Naive thymus-derived CD4-positive, alpha-beta T cell (primary cell): ENCODE data around the gene IBTK. TPM values are rescaled to one million over a fixed set of nuclear protein-coding genes. Genes with fewer than 3 reads are reported as not detected.
"Not testable (repeated sequence)": the region's sequence is repeated elsewhere in the genome, so short reads cannot be mapped to it uniquely, and the experiment has no call there.

Experiments
- ATAC-seq: fragments of 150-1000 bp; cut with Tn5 transposase; 2 replicates; pipeline ENCODE4 v1.10.0; 2021; ENCODE audit warnings: mild to moderate bottlenecking, moderate library complexity
- CTCF ChIA-PET: fragments of 350-600 bp; sonication (Branson Sonifier 250); formaldehyde crosslinking; loops from one replicate; lab custom pipeline; 2021; ENCODE audit warnings: antibody characterized with exemption; lab: Charles Lee
- POLR2A ChIA-PET: fragments of 350-600 bp; sonication (Branson Sonifier 250); formaldehyde crosslinking; loops from one replicate; lab custom pipeline; 2021; ENCODE audit warnings: antibody characterized with exemption, inconsistent platforms; lab: Charles Lee
- DNase-seq, 9 donors: peaks; one replicate each; pipeline versions ENCODE4 v3.0.0 to v3.0.0-alpha.2; 2020 to 2022; ENCODE audit warnings: mixed read lengths in 1 of 9
- H3K27ac ChIP-seq: one replicate; pipeline ENCODE4 v1.7.0; 2013; ENCODE audit warnings: mild to moderate bottlenecking, low read depth, low read length, moderate library complexity
- H3K27me3 ChIP-seq, 2 donors: one replicate each; pipeline ENCODE4 v1.7.0; 2013; ENCODE audit warnings: low read length in 2 of 2, mild to moderate bottlenecking in 2 of 2, moderate library complexity in 2 of 2; ENCODE audit not compliant: control insufficient read depth in 2 of 2, insufficient read depth in 2 of 2
- H3K36me3 ChIP-seq, 3 experiments: 1 replicate in 2 of 3; 2 replicates in 1 of 3; pipeline ENCODE4 v1.7.0; 2013; ENCODE audit warnings: low read length in 3 of 3, mild to moderate bottlenecking in 3 of 3, moderate library complexity in 1 of 3; ENCODE audit not compliant: insufficient read depth in 3 of 3, control insufficient read depth in 2 of 3
- H3K4me1 ChIP-seq, 2 donors: one replicate each; pipeline ENCODE4 v1.7.0; 2013; ENCODE audit warnings: low read length in 2 of 2, mild to moderate bottlenecking in 2 of 2, moderate library complexity in 1 of 2; ENCODE audit not compliant: control insufficient read depth in 2 of 2, insufficient read depth in 2 of 2
- H3K4me3 ChIP-seq: 2 replicates; pipeline ENCODE4 v1.7.0; 2013; ENCODE audit warnings: mild to moderate bottlenecking, low read length
- H3K9me3 ChIP-seq, 3 experiments: 1 replicate in 2 of 3; 2 replicates in 1 of 3; pipeline ENCODE4 v1.7.0; 2013; ENCODE audit warnings: low read length in 3 of 3; ENCODE audit not compliant: control insufficient read depth in 2 of 3
- H3K27ac Mint-ChIP-seq, 9 donors: one replicate each; pipeline ENCODE4 v1.8.0; 2020 to 2022; ENCODE audit warnings: mixed read lengths in 9 of 9, mild to moderate bottlenecking in 8 of 9, moderate library complexity in 5 of 9, inconsistent platforms in 2 of 9
- H3K27me3 Mint-ChIP-seq, 5 donors: one replicate each; pipeline ENCODE4 v1.8.0; 2021 to 2022; ENCODE audit warnings: mixed read lengths in 5 of 5, mild to moderate bottlenecking in 1 of 5
- H3K36me3 Mint-ChIP-seq, 5 donors: one replicate each; pipeline ENCODE4 v1.8.0; 2020 to 2022; ENCODE audit warnings: mixed read lengths in 5 of 5, mild to moderate bottlenecking in 3 of 5, inconsistent platforms in 1 of 5
- H3K4me1 Mint-ChIP-seq, 7 donors: one replicate each; pipeline ENCODE4 v1.8.0; 2020 to 2022; ENCODE audit warnings: mixed read lengths in 7 of 7, mild to moderate bottlenecking in 3 of 7, inconsistent platforms in 1 of 7
- H3K4me3 Mint-ChIP-seq, 10 donors: one replicate each; pipeline ENCODE4 v1.8.0; 2020 to 2022; ENCODE audit warnings: mild to moderate bottlenecking in 10 of 10, mixed read lengths in 10 of 10, moderate library complexity in 6 of 10, inconsistent platforms in 2 of 10
- H3K9me3 Mint-ChIP-seq, 11 donors: one replicate each; pipeline ENCODE4 v1.8.0; 2020 to 2022; ENCODE audit warnings: mixed read lengths in 11 of 11, mild to moderate bottlenecking in 4 of 11, inconsistent platforms in 1 of 11, moderate library complexity in 1 of 11
- intact Hi-C, 2 donors: fragments of 100-400 bp; cut with micrococcal nuclease; formaldehyde crosslinking; loops; one replicate each; pipeline ENCODE4 v1.15.1; 2023
- polyA plus RNA-seq, 2 donors: library from polyadenylated mRNA; unstranded; fragments of 300-500 nt; fragmentation: Illumina TruSeq; gene quantifications; one replicate each; pipeline ENCODE4 v1.2.3, GENCODE V29; 2021
- total RNA-seq, 6 experiments: library from RNA in 5 of 6; stranded (reverse) in 5 of 6; gene quantifications; 1 replicate in 5 of 6; 2 replicates in 1 of 6; pipeline ENCODE4 v1.2.3 and lab custom pipeline; 2021 to 2026

Gene IBTK
- total and polyA plus RNA-seq, 7 experiments from 2014 or later: 15.6 to 35.8 (median 19.6) TPM

GRCh38 chr6:82138075-82138791, 109.3 kb downstream of the IBTK start:
- Histone ChIP-seq H3K36me3 (no peaks in the 10 kb centered on the region), H3K9me3 (no peaks in the 10 kb centered on the region), H3K4me3 (no peak overlapping the region), H3K4me1 (no peaks in the 10 kb centered on the region), H3K27me3 (no peaks in the 10 kb centered on the region), H3K27ac (no peak overlapping the region)
- ChIA-PET CTCF (no interaction called here), POLR2A (no interaction called here)
- no peak overlapping the region for H3K4me3 Mint-ChIP-seq
- DNase-seq (no peak), ATAC-seq (no peak)
- no peak overlapping the region for H3K27ac Mint-ChIP-seq
- no peaks in the 10 kb centered on the region for H3K4me1 Mint-ChIP-seq
- H3K27me3 Mint-ChIP-seq: peaks cover 0 to 7% (median 6%) of the 10 kb centered on the region in 5 donors
- H3K9me3 Mint-ChIP-seq: peaks cover 0 to 5% (median 0%) of the 10 kb centered on the region in 11 donors
- H3K36me3 Mint-ChIP-seq: no peaks in the 10 kb centered on the region
- intact Hi-C loops: no loop called here

- Histone ChIP-seq H3K9me3 (no peaks in the 10 kb centered on the region), H3K4me1 (no peaks in the 10 kb centered on the region), H3K27me3 (no peaks in the 10 kb centered on the region), H3K27ac (no peak overlapping the region), H3K4me3 (no peak overlapping the region), H3K36me3 (no peaks in the 10 kb centered on the region)
- CTCF ChIA-PET: no interaction called here
- no peak for DNase-seq
- H3K27me3 Mint-ChIP-seq: peaks cover 0 to 22% (median 13%) of the 10 kb centered on the region in 5 donors
- H3K4me1 Mint-ChIP-seq: no peaks in the 10 kb centered on the region
- intact Hi-C loops: no loop called here
- no peak overlapping the region for H3K4me3 Mint-ChIP-seq
- H3K36me3 Mint-ChIP-seq: peaks cover 0 to 6% (median 0%) of the 10 kb centered on the region in 5 donors
- no peak overlapping the region for H3K27ac Mint-ChIP-seq
- ATAC-seq: no peak
- peaks cover 0 to 18% (median 6%) of the 10 kb centered on the region in 11 donors for H3K9me3 Mint-ChIP-seq
- POLR2A ChIA-PET: no interaction called here
Measured at GRCh38 chr6:82131441-82131840, 116.1 kb downstream of the IBTK start.

- Mint-ChIP-seq H3K4me1 (no peaks in the 10 kb centered on the region), H3K4me3 (no peak overlapping the region), H3K36me3 (peaks cover 0 to 6% (median 0%) of the 10 kb centered on the region in 5 donors), H3K27ac (no peak overlapping the region), H3K9me3 (peaks cover 0 to 18% (median 7%) of the 10 kb centered on the region in 11 donors), H3K27me3 (peaks cover 0 to 22% (median 12%) of the 10 kb centered on the region in 5 donors)
- no peak overlapping the region for H3K4me3 ChIP-seq
- no peak for ATAC-seq
- no peaks in the 10 kb centered on the region for H3K27me3 ChIP-seq
- POLR2A ChIA-PET: no interaction called here
- H3K9me3 ChIP-seq: no peaks in the 10 kb centered on the region
- H3K36me3 ChIP-seq: no peaks in the 10 kb centered on the region
- DNase-seq: no peak
- CTCF ChIA-PET: no interaction called here
- intact Hi-C loops: no loop called here
- no peaks in the 10 kb centered on the region for H3K4me1 ChIP-seq
- H3K27ac ChIP-seq: no peak overlapping the region
Measured at GRCh38 chr6:82129797-82130196, 117.7 kb downstream of the IBTK start.

- Mint-ChIP-seq H3K9me3 (peaks cover 0 to 14% (median 7%) of the 10 kb centered on the region in 11 donors), H3K27me3 (peaks cover 0 to 20% (median 7%) of the 10 kb centered on the region in 5 donors)
- intact Hi-C loops, H3K4me1 Mint-ChIP-seq, H3K4me3 ChIP-seq, H3K36me3 ChIP-seq, H3K27me3 ChIP-seq, H3K9me3 ChIP-seq, DNase-seq, CTCF ChIA-PET, H3K4me1 ChIP-seq, H3K36me3 Mint-ChIP-seq, ATAC-seq, H3K27ac Mint-ChIP-seq, POLR2A ChIA-PET, H3K27ac ChIP-seq, H3K4me3 Mint-ChIP-seq: not testable (repeated sequence)
Measured at GRCh38 chr6:82128973-82129372, 118.6 kb downstream of the IBTK start.

GRCh38 chr6:82123632-82124031, 123.9 kb downstream of the IBTK start:
- Mint-ChIP-seq H3K27me3 (peaks cover 0 to 4% (median 1%) of the 10 kb centered on the region in 5 donors), H3K9me3 (peaks cover 0 to 9% (median 3%) of the 10 kb centered on the region in 11 donors), H3K4me3 (no peak overlapping the region), H3K36me3 (no peaks in the 10 kb centered on the region), H3K27ac (no peak overlapping the region), H3K4me1 (no peaks in the 10 kb centered on the region)
- Histone ChIP-seq H3K4me1 (no peaks in the 10 kb centered on the region), H3K27me3 (no peaks in the 10 kb centered on the region), H3K4me3 (no peak overlapping the region), H3K36me3 (no peaks in the 10 kb centered on the region), H3K9me3 (no peaks in the 10 kb centered on the region), H3K27ac (no peak overlapping the region)
- DNase-seq (no peak), ATAC-seq (no peak)
- CTCF ChIA-PET: no interaction called here
- intact Hi-C loops: no loop called here
- POLR2A ChIA-PET: no interaction called here

Other genes starting within 250 kb of the IBTK start
- under 1 TPM in 1 of 5 experiments, not detected in 4; 0.34 TPM for gene TPBG, start 116.1 kb upstream of the IBTK start, total RNA-seq
- gene TPBG, start 116.1 kb upstream of the IBTK start, polyA plus RNA-seq: not detected